H9 (cell line): ENCODE results near the gene TIRAP. TPM values are rescaled to one million over a fixed set of nuclear protein-coding genes. Genes with fewer than 3 reads are reported as not detected.
"Not testable (repeated sequence)": the region's sequence is repeated elsewhere in the genome, so short reads cannot be mapped to it uniquely, and the experiment has no call there.

Experiments used
- DNase-seq: peaks from one replicate; pipeline ENCODE4 v3.0.0-alpha.2; 2017
- H2AFZ ChIP-seq: one replicate; pipeline ENCODE4 v1.6.1; 2013; ENCODE audit warnings: mild to moderate bottlenecking, low read length, control low read depth, moderate library complexity
- H2AK5ac ChIP-seq: 2 replicates; pipeline ENCODE4 v1.6.1; 2013; ENCODE audit warnings: low read length, control low read depth, mixed read lengths; ENCODE audit not compliant: insufficient read length
- H2BK120ac ChIP-seq: one replicate; pipeline ENCODE4 v1.6.1; 2013; ENCODE audit warnings: low read depth, mild to moderate bottlenecking, low read length, control low read depth, inconsistent platforms; ENCODE audit not compliant: poor library complexity, severe bottlenecking
- H2BK12ac ChIP-seq: 2 replicates; pipeline ENCODE4 v1.6.1; 2013; ENCODE audit warnings: low read length, control low read depth, mixed read lengths, low read depth; ENCODE audit not compliant: insufficient read length
- H2BK15ac ChIP-seq: 2 replicates; pipeline ENCODE4 v1.6.1; 2013; ENCODE audit warnings: low read depth, low read length, control low read depth
- H2BK20ac ChIP-seq: one replicate; pipeline ENCODE4 v1.6.1; 2013; ENCODE audit warnings: low read depth, mild to moderate bottlenecking, low read length, control low read depth, inconsistent platforms; ENCODE audit not compliant: poor library complexity, severe bottlenecking
- H2BK5ac ChIP-seq: 2 replicates; pipeline ENCODE4 v1.6.1; 2013; ENCODE audit warnings: low read length, control low read depth, mixed read lengths; ENCODE audit not compliant: insufficient read length
- H3K14ac ChIP-seq: 2 replicates; pipeline ENCODE4 v1.6.1; 2013; ENCODE audit warnings: low read length, control low read depth; ENCODE audit not compliant: insufficient read depth
- H3K18ac ChIP-seq: 2 replicates; pipeline ENCODE4 v1.6.1; 2013; ENCODE audit warnings: low read depth, mild to moderate bottlenecking, mixed read lengths, low read length, control low read depth; ENCODE audit not compliant: insufficient read length
- H3K23ac ChIP-seq: 2 replicates; pipeline ENCODE4 v1.6.1; 2013; ENCODE audit warnings: low read length, control low read depth, mixed read lengths, low read depth; ENCODE audit not compliant: insufficient read length
- H3K23me2 ChIP-seq: 2 replicates; pipeline ENCODE4 v1.6.1; 2013; ENCODE audit warnings: low read depth, mild to moderate bottlenecking, mixed read lengths, low read length, control low read depth; ENCODE audit not compliant: insufficient read length, poor library complexity, severe bottlenecking
- H3K27ac ChIP-seq: 2 replicates; pipeline ENCODE4 v1.5.1; 2013; ENCODE audit warnings: low read length, control low read depth, mixed read lengths, low read depth; ENCODE audit not compliant: insufficient read length
- H3K27me3 ChIP-seq: 2 replicates; pipeline ENCODE4 v1.6.1; 2013; ENCODE audit warnings: low read length, control low read depth, inconsistent platforms; ENCODE audit not compliant: insufficient read depth
- H3K4ac ChIP-seq: 2 replicates; pipeline ENCODE4 v1.6.1; 2013; ENCODE audit warnings: low read depth, mild to moderate bottlenecking, control low read depth, inconsistent platforms, low read length, moderate library complexity
- H3K4me1 ChIP-seq: 2 replicates; pipeline ENCODE4 v1.6.1; 2013; ENCODE audit warnings: low read length, control low read depth, inconsistent platforms; ENCODE audit not compliant: insufficient read depth
- H3K4me2 ChIP-seq: 2 replicates; pipeline ENCODE4 v1.6.1; 2013; ENCODE audit warnings: low read length, control low read depth, mixed read lengths; ENCODE audit not compliant: insufficient read length, insufficient read depth
- H3K56ac ChIP-seq: 2 replicates; pipeline ENCODE4 v1.6.1; 2013; ENCODE audit warnings: low read depth, mild to moderate bottlenecking, mixed read lengths, low read length, control low read depth; ENCODE audit not compliant: insufficient read length
- H3K79me1 ChIP-seq: 2 replicates; pipeline ENCODE4 v1.6.1; 2013; ENCODE audit warnings: low read depth, mild to moderate bottlenecking, moderate library complexity, low read length, control low read depth, inconsistent platforms; ENCODE audit not compliant: insufficient read depth, poor library complexity, severe bottlenecking
- H3K79me2 ChIP-seq: 2 replicates; pipeline ENCODE4 v1.6.1; 2013; ENCODE audit warnings: low read length, control low read depth, inconsistent platforms; ENCODE audit not compliant: insufficient read depth
- H3K9ac ChIP-seq: 2 replicates; pipeline ENCODE4 v1.6.1; 2013; ENCODE audit warnings: low read length, control low read depth, mixed read lengths; ENCODE audit not compliant: insufficient read length; ENCODE audit errors: extremely low read depth
- H3K9me3 ChIP-seq: one replicate; pipeline ENCODE4 v1.6.1; 2013; ENCODE audit warnings: low read depth, low read length, inconsistent platforms; ENCODE audit not compliant: control insufficient read depth
- H3T11ph ChIP-seq: one replicate; pipeline ENCODE4 v1.6.1; 2013; ENCODE audit warnings: mild to moderate bottlenecking, low read length, control low read depth, inconsistent platforms
- H4K20me1 ChIP-seq: one replicate; pipeline ENCODE4 v1.6.1; 2013; ENCODE audit not compliant: control insufficient read depth, insufficient read length, insufficient read depth
- H4K5ac ChIP-seq: 2 replicates; pipeline ENCODE4 v1.6.1; 2013; ENCODE audit warnings: low read depth, mild to moderate bottlenecking, mixed read lengths, low read length, control low read depth; ENCODE audit not compliant: insufficient read length
- H4K8ac ChIP-seq: replicated peaks from 2 replicates; pipeline ENCODE4 v1.6.1; 2013; ENCODE audit warnings: low read length, control low read depth, mixed read lengths, low read depth; ENCODE audit not compliant: insufficient read length
- H4K91ac ChIP-seq: 2 replicates; pipeline ENCODE4 v1.6.1; 2013; ENCODE audit warnings: low read depth, mild to moderate bottlenecking, moderate library complexity, mixed read lengths, low read length, control low read depth; ENCODE audit not compliant: insufficient read length
- H3K27ac Mint-ChIP-seq, 3 experiments: 2 replicates in 2 of 3; 3 replicates in 1 of 3; pipeline ENCODE4 v1.8.0; 2020 to 2021; ENCODE audit warnings: mixed read lengths in 3 of 3, mild to moderate bottlenecking in 1 of 3, moderate library complexity in 1 of 3
- H3K27me3 Mint-ChIP-seq: 2 replicates; pipeline ENCODE4 v1.8.0; 2021; ENCODE audit warnings: low read depth, mild to moderate bottlenecking, moderate library complexity, mixed read lengths
- H3K36me3 Mint-ChIP-seq, 3 experiments: 2 replicates in 2 of 3; 3 replicates in 1 of 3; pipeline ENCODE4 v1.8.0; 2020 to 2021; ENCODE audit warnings: low read depth in 3 of 3, mixed read lengths in 3 of 3; ENCODE audit not compliant: insufficient read depth in 1 of 3
- H3K4me1 Mint-ChIP-seq, 2 experiments: 2 replicates each; pipeline ENCODE4 v1.8.0; 2020; ENCODE audit warnings: mixed read lengths in 2 of 2
- H3K4me3 Mint-ChIP-seq, 2 experiments: 2 replicates in 1 of 2; 3 replicates in 1 of 2; pipeline ENCODE4 v1.8.0; 2020 to 2021; ENCODE audit warnings: mild to moderate bottlenecking in 2 of 2, mixed read lengths in 2 of 2, moderate library complexity in 1 of 2
- H3K9me3 Mint-ChIP-seq, 2 experiments: 2 replicates in 1 of 2; 3 replicates in 1 of 2; pipeline ENCODE4 v1.8.0; 2020; ENCODE audit warnings: mild to moderate bottlenecking in 2 of 2, mixed read lengths in 2 of 2, moderate library complexity in 1 of 2
- CTCF ChIP-seq: fragments of 200-600 bp; sonication (generic); conservative IDR thresholded peaks from 3 replicates; pipeline ENCODE4 v1.8.0; 2021; ENCODE audit warnings: antibody characterized with exemption, mild to moderate bottlenecking
- WGBS: extraction: QIAGEN DNeasy Blood & Tissue Kit; methylation state at CpG from one replicate; pipeline ENCODE4 v1.1.7; 2013; ENCODE audit warnings: missing lambda C conversion rate, low lambda C conversion rate, mixed read lengths; ENCODE audit not compliant: insufficient read length; ENCODE audit errors: extremely low coverage; 5-methylcytosine and 5-hydroxymethylcytosine counted together
- total RNA-seq: library from RNA; stranded (reverse); gene quantifications from 2 replicates; pipeline ENCODE4 v1.2.1, GENCODE V29; 2021

Gene TIRAP
- total RNA-seq, 1 experiment from 2014 or later = 7.0 TPM

DNA sequence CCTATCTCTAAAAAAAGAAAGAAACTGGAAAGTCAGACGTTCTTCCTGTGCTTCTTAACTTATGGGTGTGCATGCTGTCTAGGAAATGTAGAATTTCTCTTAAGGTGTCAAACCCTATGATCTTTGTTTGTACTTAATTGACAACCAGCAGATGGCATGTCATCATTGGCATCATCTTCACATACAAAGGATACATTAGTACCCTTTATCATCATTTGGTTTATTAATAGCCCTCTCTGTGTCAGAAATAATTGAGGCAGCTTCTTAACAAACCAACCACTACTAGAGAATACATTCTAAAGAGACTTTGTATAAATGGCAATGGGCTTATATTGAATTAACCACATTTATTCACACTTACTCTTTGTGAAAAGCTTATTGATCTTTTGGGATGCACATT is 28.1 kb upstream of the TIRAP start:
- Mint-ChIP-seq H3K27ac (no peak overlapping the region), H3K9me3 (no peaks in the 10 kb centered on the region), H3K4me1 (no peaks in the 10 kb centered on the region), H3K36me3 (peaks cover 10 to 58% (median 44%) of the 10 kb centered on the region in 3 experiments; a peak in 6 of 7 replicates), H3K27me3 (no peaks in the 10 kb centered on the region), H3K4me3 (no peak overlapping the region)
- H3T11ph ChIP-seq = no peak overlapping the region
- TF ChIP-seq CTCF = no peak
- H2BK120ac ChIP-seq = no peak overlapping the region
- no peak overlapping the region for H4K5ac ChIP-seq
- no peak for DNase-seq
- H2BK5ac ChIP-seq = no peak overlapping the region
- no peaks in the 10 kb centered on the region for H3K9me3 ChIP-seq
- no peaks in the 10 kb centered on the region for H3K23me2 ChIP-seq
- H3K4me2 ChIP-seq = no peak overlapping the region
- H3K14ac ChIP-seq = no peak overlapping the region
- H2AFZ ChIP-seq = no peak overlapping the region
- no peak overlapping the region for H3K23ac ChIP-seq
- no peaks in the 10 kb centered on the region; the same call in 1 of the 2 replicates for H3K27me3 ChIP-seq
- H3K27ac ChIP-seq = no peak overlapping the region
- no peaks in the 10 kb centered on the region for H3K4me1 ChIP-seq
- no peak overlapping the region for H4K91ac ChIP-seq
- H2BK12ac ChIP-seq = no peak overlapping the region
- H3K79me2 ChIP-seq = no peaks in the 10 kb centered on the region
- H4K20me1 ChIP-seq = no peaks in the 10 kb centered on the region
- no peak overlapping the region for H2BK20ac ChIP-seq
- no peak overlapping the region for H3K9ac ChIP-seq
- WGBS = no CpG with 5 or more reads among the region's 1 CpG
- no peak overlapping the region for H2AK5ac ChIP-seq
- no peaks in the 10 kb centered on the region for H3K79me1 ChIP-seq
- H3K4ac ChIP-seq = no peak overlapping the region
- H3K56ac ChIP-seq = no peak overlapping the region
- H2BK15ac ChIP-seq = no peak overlapping the region
- no peak overlapping the region for H3K18ac ChIP-seq
- H4K8ac ChIP-seq = no peak overlapping the region

DNA sequence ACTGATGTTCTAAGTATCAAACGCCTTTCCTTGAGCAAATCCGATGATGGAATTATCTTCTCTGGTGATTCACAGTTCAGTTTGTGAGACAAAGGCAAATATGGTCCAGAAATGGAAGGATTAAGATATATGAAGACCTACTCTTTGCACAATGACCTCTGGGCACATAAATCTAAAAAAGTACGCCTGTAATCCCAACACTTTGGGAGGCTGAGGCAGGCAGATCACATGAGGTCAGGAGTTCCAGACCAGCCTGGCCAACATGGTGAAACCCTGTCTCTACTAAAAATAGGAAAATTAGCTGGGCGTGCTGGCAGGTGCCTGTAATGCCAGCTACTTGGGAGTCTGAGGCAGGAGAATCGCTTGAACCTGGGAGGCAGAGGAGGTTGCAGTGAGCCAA is 27.4 kb upstream of the TIRAP start:
- not testable (repeated sequence) for H3K9ac ChIP-seq, H3K27me3 Mint-ChIP-seq, H3K23me2 ChIP-seq, H3K79me2 ChIP-seq, H3K79me1 ChIP-seq, H2BK20ac ChIP-seq, H3K9me3 ChIP-seq, H2BK5ac ChIP-seq, H3K4me1 ChIP-seq, H4K20me1 ChIP-seq, H3K18ac ChIP-seq, H3K4ac ChIP-seq, H4K91ac ChIP-seq, H4K5ac ChIP-seq, H2BK120ac ChIP-seq, H3K14ac ChIP-seq, H3K9me3 Mint-ChIP-seq, H3K56ac ChIP-seq, H3K23ac ChIP-seq, H2AFZ ChIP-seq, H3K4me1 Mint-ChIP-seq, H3K27ac ChIP-seq, H3K27me3 ChIP-seq, H3K4me2 ChIP-seq, H3K4me3 Mint-ChIP-seq, H4K8ac ChIP-seq, H2BK12ac ChIP-seq, DNase-seq, H3K27ac Mint-ChIP-seq, H2BK15ac ChIP-seq, H2AK5ac ChIP-seq, H3T11ph ChIP-seq
- H3K36me3 Mint-ChIP-seq = peaks cover 8 to 58% (median 43%) of the 10 kb centered on the region in 3 experiments; a peak in 5 of 7 replicates
- WGBS = no CpG with 5 or more reads among the region's 5 CpGs
